DOHH2 (cell line): ENCODE data around the gene CACNA1A.

ENCODE experiments used
- H3F3A ChIP-seq: fragments of 200-600 bp; sonication (generic), shearing (Covaris generic); 2 replicates; pipeline ENCODE4 v1.6.0; 2016; ENCODE audit warnings: antibody characterized with exemption, mild to moderate bottlenecking; ENCODE audit not compliant: control insufficient read depth, insufficient read depth
- H3K27ac ChIP-seq: fragments of 200-600 bp; sonication (generic); 2 replicates; pipeline ENCODE4 v1.5.1; 2014; ENCODE audit warnings: low read depth, mild to moderate bottlenecking, low read length, moderate library complexity
- H3K27me3 ChIP-seq: fragments of 200-600 bp; sonication (generic); 2 replicates; pipeline ENCODE4 v1.6.1; 2014; ENCODE audit warnings: mild to moderate bottlenecking, low read length, mixed read lengths; ENCODE audit not compliant: control insufficient read depth
- H3K36me3 ChIP-seq: fragments of 200-600 bp; sonication (generic); 2 replicates; pipeline ENCODE4 v1.6.1; 2014; ENCODE audit warnings: mild to moderate bottlenecking, low read length, moderate library complexity, mixed read lengths; ENCODE audit not compliant: control insufficient read depth
- H3K4me1 ChIP-seq: fragments of 200-600 bp; sonication (generic); 2 replicates; pipeline ENCODE4 v1.6.1; 2014; ENCODE audit warnings: mild to moderate bottlenecking, low read length, mixed read lengths; ENCODE audit not compliant: control insufficient read depth
- H3K4me2 ChIP-seq: fragments of 200-600 bp; sonication (generic); 2 replicates; pipeline ENCODE4 v1.6.0; 2014; ENCODE audit warnings: mild to moderate bottlenecking, low read length, moderate library complexity
- H3K4me3 ChIP-seq: fragments of 200-600 bp; sonication (generic); 2 replicates; pipeline ENCODE4 v1.5.1; 2014; ENCODE audit warnings: mild to moderate bottlenecking, low read length, mixed read lengths
- H3K79me2 ChIP-seq: fragments of 200-600 bp; sonication (generic); 2 replicates; pipeline ENCODE4 v1.6.1; 2014; ENCODE audit warnings: mild to moderate bottlenecking, low read length, mixed read lengths; ENCODE audit not compliant: control insufficient read depth
- H3K9me2 ChIP-seq: fragments of 200-600 bp; sonication (generic); replicated peaks from 2 replicates; pipeline ENCODE4 v1.6.1; 2014; ENCODE audit warnings: mild to moderate bottlenecking, low read length, mixed read lengths; ENCODE audit not compliant: control insufficient read depth
- H3K9me3 ChIP-seq: fragments of 200-600 bp; sonication (generic); 2 replicates; pipeline ENCODE4 v1.6.1; 2014; ENCODE audit warnings: antibody characterized with exemption, low read length, mixed read lengths; ENCODE audit not compliant: control insufficient read depth, insufficient read depth
- H4K20me1 ChIP-seq: fragments of 200-600 bp; sonication (generic); 2 replicates; pipeline ENCODE4 v1.6.0; 2014; ENCODE audit warnings: low read depth, mild to moderate bottlenecking, antibody characterized with exemption, low read length, moderate library complexity; ENCODE audit not compliant: control insufficient read depth, insufficient read depth
- CTCF ChIP-seq: fragments of 200-600 bp; sonication (generic); IDR thresholded peaks from one replicate; pipeline ENCODE4 v1.5.1; 2014; ENCODE audit warnings: antibody characterized with exemption, mild to moderate bottlenecking, low read depth, low read length; ENCODE audit not compliant: poor library complexity, severe bottlenecking
- EZH2phosphoT487 ChIP-seq: fragments of 200-600 bp; sonication (generic); IDR thresholded peaks from 2 replicates; pipeline ENCODE4 v1.6.1; 2017; ENCODE audit warnings: borderline replicate concordance, mild to moderate bottlenecking, antibody characterized with exemption, low read length, moderate library complexity, mixed read lengths

The CACNA1A gene

GRCh38 chr19:13417054-13417453 is 89.2 kb downstream of the CACNA1A start:
- no peaks in the 10 kb centered on the region for H4K20me1 ChIP-seq
- H3K9me2 ChIP-seq = no peaks in the 10 kb centered on the region
- H3K79me2 ChIP-seq = no peaks in the 10 kb centered on the region
- TF ChIP-seq EZH2phosphoT487 = no peak
- TF ChIP-seq CTCF = no peak
- H3K36me3 ChIP-seq = no peaks in the 10 kb centered on the region
- H3K4me3 ChIP-seq = no peak overlapping the region
- no peaks in the 10 kb centered on the region for H3K9me3 ChIP-seq
- H3F3A ChIP-seq = no peaks in the 10 kb centered on the region
- H3K4me2 ChIP-seq = peak overlapping the region; percentile 21; the same call in 1 of the 2 replicates
- no peak overlapping the region for H3K27ac ChIP-seq
- peaks cover 9% of the 10 kb centered on the region for H3K4me1 ChIP-seq
- no peaks in the 10 kb centered on the region; the same call in 1 of the 2 replicates for H3K27me3 ChIP-seq

- no peaks in the 10 kb centered on the region for H3K9me3 ChIP-seq
- H3K4me1 ChIP-seq = peaks cover 3% of the 10 kb centered on the region
- TF ChIP-seq CTCF = no peak
- no peak for TF ChIP-seq EZH2phosphoT487
- H3K36me3 ChIP-seq = no peaks in the 10 kb centered on the region
- H3K79me2 ChIP-seq = no peaks in the 10 kb centered on the region
- no peaks in the 10 kb centered on the region for H4K20me1 ChIP-seq
- no peaks in the 10 kb centered on the region for H3K9me2 ChIP-seq
- H3K4me3 ChIP-seq = no peak overlapping the region
- no peak overlapping the region for H3K27ac ChIP-seq
- no peaks in the 10 kb centered on the region for H3K27me3 ChIP-seq
- H3K4me2 ChIP-seq = no peak overlapping the region
- no peaks in the 10 kb centered on the region for H3F3A ChIP-seq
These were observed 94.4 kb downstream of the CACNA1A start for GRCh38 chr19:13411899-13412298.

- Histone ChIP-seq H3K9me3 (no peaks in the 10 kb centered on the region), H3F3A (no peaks in the 10 kb centered on the region), H3K27me3 (no peaks in the 10 kb centered on the region), H3K9me2 (no peaks in the 10 kb centered on the region), H3K79me2 (no peaks in the 10 kb centered on the region), H3K36me3 (no peaks in the 10 kb centered on the region), H3K4me3 (no peak overlapping the region), H3K27ac (no peak overlapping the region), H3K4me2 (no peak overlapping the region), H3K4me1 (no peaks in the 10 kb centered on the region), H4K20me1 (no peaks in the 10 kb centered on the region)
- TF ChIP-seq EZH2phosphoT487 = no peak
- no peak for TF ChIP-seq CTCF
These were observed 95.3 kb downstream of the CACNA1A start for GRCh38 chr19:13410946-13411345.
